Left lobe of liver (tissue), 2 donors: ENCODE measurements around the gene MCF2L2. TPM values are rescaled to one million over a fixed set of nuclear protein-coding genes. Genes with fewer than 3 reads are reported as not detected.
"Not testable (repeated sequence)": the region's sequence is repeated elsewhere in the genome, so short reads cannot be mapped to it uniquely, and the experiment has no call there.

Source experiments
- ATAC-seq: fragments of 200-7000 bp; cut with Tn5 transposase; one replicate; pipeline ENCODE4 v1.9.1; 2020; ENCODE audit warnings: mild to moderate bottlenecking, moderate library complexity
- DNase-seq: peaks from one replicate; pipeline ENCODE4 v3.0.0-alpha.2; 2020; ENCODE audit warnings: low spot score
- total RNA-seq: library from RNA; stranded (reverse); gene quantifications from one replicate; pipeline ENCODE4 v1.2.1, GENCODE V29; 2021
- donor health status: DM: no; HTN: no; CAD: no; lungs with moderate emphysema.
- donor health status: DM: no; HTN: yes; CAD: no.

Gene MCF2L2
- total RNA-seq, 1 donor from 2014 or later = 0.13 TPM

DNA sequence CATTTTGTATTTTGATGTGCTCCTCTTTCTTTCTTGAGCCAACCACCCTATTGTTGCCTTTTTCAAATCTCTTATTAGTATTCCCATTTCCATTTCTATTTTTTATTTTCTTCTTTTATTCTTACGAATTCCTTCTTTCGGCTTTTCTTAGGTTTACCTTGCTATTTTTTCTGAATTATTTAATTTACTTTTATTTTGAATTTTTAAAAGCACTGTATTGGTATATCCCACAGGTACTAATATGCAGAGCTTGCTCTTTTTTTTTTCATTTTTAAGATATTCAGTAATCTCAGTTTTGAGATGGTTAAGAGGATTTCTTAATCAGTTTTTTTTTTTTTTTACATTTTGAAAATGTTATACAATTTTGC, 18.4 kb upstream of the MCF2L2 start:
- DNase-seq (no peak), ATAC-seq (no peak)

DNA sequence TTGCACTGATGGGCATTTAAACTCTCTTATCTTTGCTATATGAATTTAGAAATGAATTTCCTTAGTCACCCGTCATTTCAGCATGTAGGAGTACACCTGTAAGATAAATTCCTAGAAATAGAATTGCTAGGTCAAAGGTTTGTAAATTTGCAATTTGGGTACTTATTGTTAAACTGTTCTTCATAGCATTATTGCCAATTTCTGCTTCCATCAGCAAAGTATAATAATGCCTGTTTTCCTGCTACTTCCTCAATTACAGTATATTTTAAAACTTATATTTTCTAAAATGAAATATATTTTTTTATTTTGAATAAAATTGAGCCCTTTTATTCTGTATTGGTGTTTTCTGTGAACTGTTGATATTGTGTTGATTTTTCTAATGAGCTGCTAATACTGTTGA, 16.3 kb upstream of the MCF2L2 start:
- DNase-seq (no peak), ATAC-seq (no peak)

DNA sequence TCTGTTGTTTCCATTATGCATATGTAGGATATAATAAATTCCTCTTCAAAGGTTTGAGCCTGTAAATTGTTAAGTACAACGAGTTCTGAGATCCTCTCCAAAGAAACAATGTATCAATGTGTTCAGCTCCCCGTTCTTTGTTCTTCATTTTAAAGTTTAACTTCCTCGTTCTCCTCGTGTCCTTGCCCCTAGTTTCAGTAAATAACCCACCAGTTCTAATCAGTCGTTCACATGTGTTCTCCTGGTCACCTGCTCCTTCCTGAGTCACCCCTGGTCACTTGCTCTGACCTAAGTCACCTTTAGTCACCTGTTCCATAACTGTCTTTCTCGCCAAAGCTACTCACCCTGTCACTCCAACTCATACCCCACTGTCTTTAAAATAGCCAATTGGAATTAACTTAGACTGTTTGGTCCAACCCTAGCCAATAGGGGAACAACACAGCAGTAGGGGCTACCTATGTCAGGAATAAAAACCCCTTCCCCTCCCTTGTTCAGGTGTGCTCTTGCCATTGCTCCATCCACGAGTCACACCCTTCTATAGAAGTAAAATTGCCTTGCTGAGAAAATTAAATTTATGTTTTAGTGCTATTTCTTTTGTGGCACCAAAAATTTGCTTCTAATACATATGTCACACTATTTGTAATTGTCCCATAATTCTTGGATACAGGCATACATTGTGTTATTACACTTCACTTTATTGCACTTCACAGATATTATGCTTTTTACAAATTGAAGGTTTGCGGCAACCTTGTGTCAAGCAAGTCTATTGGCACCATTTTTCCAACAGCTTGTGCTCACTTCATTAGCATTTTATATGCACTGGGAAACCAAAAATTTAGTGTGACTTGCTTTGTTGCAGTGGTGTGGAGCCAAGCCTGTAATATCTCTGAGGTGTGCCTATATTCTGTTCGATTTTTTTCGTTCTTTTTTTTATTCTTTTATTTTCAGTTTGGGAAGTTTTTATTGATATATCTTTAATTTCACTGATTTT, 15.3 kb upstream of the MCF2L2 start:
- ATAC-seq (no peak), DNase-seq (no peak)

DNA sequence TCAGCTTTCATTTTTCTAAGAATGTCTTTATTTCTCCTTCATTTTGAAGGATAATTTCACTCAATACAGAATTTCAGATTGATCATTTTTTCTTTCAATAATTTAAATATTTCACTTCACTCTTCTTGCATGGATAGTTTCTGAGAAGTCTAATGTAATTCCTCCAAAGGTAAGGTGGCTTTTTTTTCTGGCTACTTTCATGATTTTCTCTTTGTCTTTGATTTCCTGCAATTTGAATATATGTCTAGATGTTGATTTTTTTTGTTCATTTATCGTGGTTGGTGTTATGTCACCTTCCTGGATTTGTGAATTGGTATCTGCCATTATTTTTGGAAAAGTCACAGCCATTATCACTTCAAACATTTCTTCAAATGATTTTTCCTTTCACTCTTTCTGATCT, 14.6 kb upstream of the MCF2L2 start:
- no peak for ATAC-seq
- no peak for DNase-seq

DNA sequence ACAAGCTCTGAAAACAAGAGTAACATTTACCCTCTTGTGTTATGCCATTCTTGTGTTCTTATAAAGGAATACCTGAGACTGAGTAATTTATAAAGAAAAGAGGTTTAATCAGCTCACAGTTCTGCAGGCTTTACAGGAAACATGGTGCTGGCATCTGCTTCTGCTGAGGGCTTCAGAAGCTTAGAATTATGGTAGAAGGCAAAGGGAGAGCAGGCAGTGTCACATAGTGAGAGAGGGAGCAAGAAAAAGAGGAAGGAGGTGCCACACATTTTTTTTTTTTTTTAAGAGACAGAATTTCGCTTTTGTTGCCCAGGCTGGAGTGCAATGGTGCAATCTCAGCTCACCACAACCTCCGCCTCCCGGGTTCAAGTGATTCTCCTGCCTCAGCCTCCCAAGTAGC, 12.1 kb upstream of the MCF2L2 start:
- not testable (repeated sequence) for DNase-seq

DNA sequence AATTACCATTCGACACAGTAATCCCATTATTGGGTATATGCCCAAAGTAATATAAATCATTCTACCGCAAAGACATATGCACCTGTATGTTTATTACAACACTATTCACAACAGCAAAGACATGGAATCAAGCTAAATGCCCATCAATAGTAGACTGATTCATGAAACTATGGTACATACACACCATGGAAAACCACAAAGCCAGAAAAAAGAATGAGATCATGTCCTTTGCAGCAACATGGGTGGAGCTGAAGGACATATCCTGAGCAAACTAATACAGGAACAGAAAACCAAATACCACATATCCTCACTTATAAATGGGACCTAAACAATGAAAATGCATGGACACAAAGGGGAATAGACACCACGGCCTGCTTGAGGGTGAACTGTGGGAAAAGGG, 11.1 kb upstream of the MCF2L2 start:
- ATAC-seq (no peak), DNase-seq (no peak)

More for the DNA sequence above, 12.1 kb upstream of the MCF2L2 start:
- ATAC-seq = not testable (repeated sequence)

DNA sequence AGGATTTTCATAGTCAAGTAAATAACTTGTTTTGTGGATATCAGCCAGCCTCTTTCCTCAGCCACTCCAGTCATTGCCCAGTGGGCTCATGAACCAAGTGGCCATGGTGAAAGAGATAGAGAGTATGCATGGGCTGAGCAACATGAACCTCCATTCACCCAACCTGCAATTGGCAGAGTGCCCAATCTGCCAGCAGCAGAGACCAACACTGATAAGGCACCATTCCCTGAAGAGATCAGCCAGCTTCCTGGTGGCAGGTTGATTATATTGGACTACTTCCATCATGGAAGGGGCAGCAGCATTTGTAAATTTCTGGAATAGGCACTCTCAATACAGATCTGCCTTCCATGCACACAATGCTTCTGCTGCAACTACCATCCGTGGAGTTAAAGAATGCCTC, 10.3 kb upstream of the MCF2L2 start:
- DNase-seq (no peak), ATAC-seq (peak; percentile 63)

DNA sequence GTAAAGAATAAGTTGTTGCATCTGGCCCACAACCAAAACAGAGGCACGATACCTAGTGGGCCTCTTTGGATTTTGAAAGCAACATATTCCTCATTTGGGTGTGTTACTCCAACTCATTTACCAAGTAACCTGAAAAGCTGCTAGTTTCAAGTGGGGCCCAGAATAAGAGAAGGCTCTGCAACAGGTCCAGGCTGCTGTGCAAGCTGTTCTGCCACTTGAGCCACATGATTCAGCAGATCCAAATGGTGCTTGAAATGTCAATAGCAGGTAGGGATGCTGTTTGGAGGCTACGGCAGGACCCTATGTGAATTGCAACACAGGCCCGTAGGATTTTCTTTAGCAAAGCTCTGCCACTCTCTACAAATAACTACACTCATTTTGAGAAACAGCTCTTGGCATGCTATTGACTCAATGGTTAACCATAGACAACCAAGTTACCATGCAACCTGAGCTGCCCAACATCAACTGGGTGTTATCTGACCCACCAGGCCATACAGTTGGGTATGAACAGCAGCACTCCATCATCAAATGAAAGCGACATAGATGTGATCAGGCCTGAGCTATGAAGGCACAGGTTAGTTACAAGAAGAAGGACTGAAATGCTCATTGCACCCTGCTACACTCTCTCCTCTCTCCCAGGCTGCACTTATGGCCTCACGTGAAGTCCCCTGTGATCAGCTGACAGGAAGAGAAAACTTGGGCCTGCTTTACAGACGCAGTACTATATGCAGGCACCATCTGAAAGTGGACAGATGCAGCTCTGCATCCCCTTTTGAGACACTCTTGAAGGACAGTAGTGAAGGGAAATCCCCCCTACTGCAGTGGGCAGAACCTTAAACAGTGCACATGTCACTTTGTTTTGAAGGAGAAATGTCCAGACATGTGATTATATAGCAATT, 9.5 kb upstream of the MCF2L2 start:
- no peak for DNase-seq
- ATAC-seq = no peak

DNA sequence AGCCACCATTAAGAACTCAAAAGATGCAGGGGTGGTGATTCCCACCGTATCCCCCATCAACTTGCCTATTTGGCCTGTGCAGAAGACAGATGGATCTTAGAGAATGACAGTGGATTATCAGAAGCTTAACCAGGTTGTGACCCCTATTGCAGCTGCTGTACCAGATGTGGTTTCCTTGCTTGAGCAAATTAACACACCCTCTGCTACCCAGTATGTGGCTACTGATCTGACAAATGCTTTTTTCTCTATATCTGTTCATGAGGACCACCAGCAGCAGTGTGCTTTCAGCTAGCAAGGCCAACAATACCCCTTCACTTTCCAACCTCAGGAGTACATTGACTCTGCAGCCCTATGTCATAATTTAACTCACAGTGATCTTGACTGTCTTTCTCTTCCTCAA, 8.6 kb upstream of the MCF2L2 start:
- ATAC-seq = no peak

DNA sequence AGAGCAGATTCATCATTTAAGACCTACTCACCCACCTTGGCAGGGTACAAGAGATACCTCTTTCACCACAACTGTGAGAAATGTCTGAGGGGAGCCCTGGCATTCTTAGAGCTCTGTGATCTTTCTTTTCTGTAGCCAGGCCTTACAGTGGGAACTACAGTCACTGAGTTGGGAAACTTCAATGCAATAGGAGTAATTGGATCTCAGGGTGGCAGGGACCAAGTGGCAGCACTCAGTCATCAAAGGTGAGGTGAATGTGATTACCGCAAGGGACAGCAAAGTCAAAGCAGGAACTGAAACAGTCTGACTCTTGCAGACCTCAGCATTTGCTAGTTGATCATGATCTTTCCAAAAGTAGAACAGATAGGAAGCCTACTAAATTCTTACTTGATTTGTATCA, 7.2 kb upstream of the MCF2L2 start:
- no peak for ATAC-seq
- DNase-seq = no peak

More for the DNA sequence above, 8.6 kb upstream of the MCF2L2 start:
- DNase-seq = no peak

DNA sequence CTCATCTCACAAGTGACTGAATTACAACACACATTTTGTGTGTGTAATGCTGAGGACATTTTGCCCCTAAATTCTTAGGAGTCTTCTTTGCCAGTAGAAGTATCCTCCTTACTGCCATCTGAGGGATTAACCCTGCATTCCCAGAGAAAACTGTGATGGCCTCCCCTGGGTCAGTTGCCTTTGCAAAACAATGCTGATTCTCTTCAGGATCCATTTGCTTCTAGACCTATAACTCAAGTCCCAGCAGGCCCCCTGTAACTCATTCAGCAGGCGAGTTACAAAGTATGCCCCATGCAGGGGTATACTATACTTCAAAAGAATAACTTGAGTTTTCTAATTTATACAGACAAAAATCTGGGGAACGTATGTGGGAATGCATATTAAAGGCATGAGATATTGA, 6.6 kb upstream of the MCF2L2 start:
- ATAC-seq (no peak), DNase-seq (no peak)

DNA sequence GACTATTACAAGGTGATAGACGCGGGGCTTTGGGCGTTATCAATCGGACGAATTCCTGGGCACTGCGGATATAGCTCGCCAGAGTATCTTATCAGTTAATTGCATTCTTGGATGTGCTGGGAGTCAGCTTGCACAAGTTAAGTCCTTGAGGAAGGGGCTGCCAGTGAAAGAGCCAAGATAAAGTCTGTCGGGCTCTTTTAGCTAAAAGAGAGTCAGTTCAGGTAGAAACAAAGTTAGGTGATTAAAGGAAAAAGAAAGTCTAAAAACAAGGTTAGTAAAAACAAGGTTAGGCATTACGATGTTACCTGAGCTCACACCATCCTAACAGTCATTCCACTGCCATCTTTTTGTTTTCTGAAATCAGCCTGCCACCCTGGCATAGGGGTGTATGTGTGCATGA, 6.1 kb upstream of the MCF2L2 start:
- no peak for DNase-seq
- ATAC-seq = no peak

DNA sequence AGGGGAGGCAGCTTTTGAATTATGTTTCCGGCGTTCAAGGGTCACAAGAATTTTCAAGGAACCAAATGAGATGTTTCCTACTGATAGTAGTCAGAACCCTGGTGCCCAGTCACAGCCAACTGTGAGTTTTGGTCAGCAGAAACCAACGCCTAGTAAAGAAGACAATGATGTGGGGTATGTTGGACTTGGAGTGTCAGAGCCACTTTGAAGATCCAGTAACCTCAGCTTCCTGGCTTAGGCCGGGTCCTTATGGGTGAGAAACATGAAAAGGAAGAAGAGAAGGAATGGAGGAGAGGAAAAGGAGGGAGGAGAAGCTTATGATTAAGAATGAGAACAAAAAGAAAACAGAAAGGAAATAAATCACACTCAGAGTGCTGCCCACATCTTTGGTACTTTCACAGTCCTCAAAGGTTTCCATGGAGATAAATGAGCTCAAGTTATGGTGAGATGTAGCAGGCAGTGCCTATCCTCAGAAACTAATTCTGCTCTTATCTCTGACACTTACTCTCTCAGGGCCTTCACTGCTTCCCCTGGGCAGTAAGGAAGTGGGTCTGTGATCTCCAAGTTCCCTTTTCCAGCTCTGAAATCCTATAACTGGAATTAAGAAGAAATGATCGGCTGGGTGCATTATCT, 2.0 kb upstream of the MCF2L2 start:
- no peak for ATAC-seq
- no peak for DNase-seq

DNA sequence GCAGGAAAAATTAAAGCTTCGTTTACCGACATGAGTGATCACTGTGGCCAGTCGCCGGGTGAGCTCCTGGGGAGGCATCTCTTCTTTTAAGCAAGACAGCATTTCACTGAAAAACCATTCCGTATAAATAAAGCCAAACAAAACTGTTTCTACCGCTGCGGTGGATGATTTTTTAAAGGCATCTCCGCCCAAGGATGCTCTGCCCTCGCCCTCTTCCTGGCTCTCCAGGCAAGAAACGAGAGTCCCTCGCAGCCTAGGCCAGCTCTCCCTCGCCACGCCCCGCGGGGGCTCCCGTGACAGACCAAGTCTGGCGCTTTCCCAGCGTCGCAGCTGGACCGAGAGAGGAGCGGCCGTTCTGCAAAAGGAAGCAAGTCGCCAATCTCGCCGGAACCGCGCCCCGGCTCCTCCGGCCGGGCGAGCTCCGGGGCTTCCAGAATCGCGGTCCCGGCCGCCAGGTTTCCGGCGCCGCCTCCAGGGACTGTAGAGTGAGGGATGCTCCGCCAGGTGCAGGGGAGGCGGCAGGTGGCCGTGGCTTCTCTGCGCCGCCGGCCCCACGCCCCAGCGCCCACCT, 458 bp downstream of the MCF2L2 start:
- ATAC-seq (peak; percentile 58), DNase-seq (no peak)

DNA sequence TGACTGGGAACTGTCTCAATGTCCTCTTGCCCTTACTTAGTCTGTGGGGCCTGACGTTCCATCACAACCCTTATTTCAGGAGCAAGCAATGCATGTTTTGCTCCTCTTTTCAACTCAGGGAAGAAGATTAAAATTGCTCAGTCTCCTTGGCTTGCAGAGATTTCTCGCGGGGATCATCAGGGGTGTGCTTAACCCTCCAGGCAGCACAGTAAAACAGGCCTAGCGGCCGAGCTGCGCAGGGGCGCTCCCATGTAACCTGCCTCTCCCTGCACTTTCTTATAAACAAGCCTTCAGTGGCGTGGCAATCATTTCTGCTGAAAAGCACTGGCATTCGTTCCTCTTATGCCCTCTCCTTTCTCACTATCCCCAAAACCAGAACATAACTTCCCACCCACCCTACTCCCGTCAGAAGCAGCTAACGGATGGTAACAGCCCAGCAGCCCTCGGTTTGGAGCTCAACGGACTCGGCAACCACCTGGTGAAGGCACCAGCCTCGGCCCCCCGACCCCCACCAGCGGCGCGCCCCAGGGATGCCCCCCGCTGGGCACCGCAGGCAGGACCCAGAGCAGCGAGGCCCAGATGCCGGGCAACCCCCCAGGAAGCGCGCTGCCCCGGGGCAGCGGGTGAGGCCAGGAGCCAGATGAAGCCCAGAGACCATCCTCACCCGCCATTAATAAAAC, 1.1 kb downstream of the MCF2L2 start:
- no peak for ATAC-seq
- DNase-seq = no peak

DNA sequence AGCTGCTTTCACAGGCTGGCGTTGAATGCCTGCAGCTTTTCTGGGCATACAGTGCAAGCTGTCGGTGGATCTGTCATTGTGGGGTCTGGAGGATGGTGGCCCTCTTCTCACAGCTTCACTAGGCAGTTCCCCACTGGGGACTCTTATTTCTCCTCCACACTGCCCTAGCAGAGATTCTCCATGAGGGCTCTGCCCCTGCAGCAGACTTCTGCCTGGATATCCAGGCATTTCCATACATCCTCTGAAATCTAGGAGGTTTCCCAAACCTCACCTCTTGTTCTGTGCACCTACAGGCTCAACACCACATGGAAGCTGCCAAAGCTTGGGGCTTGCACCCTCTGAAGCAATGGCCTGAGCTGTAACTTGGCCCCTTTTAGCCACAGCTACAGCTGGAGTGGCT, 9.6 kb downstream of the MCF2L2 start:
- not testable (repeated sequence) for ATAC-seq

DNA sequence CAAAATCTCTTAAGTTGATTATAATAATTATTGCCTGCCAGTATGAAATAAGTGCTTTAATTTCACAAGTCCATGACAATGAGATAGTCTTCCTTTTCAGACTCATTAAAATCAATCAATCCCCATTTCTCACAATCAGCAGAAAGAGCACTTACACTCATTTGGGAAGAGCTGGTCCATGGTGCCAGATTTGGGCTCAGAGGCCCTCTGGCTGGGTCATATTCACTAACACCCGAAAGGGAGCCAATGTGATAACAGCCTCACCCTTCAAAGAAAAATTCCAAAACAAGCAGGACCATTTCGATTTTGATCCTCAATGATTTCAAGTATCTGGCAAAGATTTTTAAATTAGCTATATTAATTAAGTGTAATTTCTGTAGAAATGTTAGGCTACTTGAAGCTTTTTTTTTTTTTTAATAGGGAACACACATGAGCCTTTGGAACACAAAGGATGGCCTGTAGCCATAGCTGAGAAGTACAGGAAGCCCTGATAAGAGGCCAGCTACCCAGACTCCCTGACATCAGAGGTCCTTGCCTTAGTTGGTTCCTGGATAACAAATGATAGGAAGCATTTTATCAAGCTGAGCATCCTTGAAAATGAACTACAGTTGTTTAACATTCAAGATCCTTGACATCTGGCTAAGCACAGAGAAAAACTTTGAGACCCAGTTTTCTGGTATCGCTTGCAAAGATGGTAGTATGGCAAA, 17.1 kb downstream of the MCF2L2 start:
- DNase-seq (no peak), ATAC-seq (peak; percentile 53)

More for the DNA sequence above, 9.6 kb downstream of the MCF2L2 start:
- DNase-seq = not testable (repeated sequence)

DNA sequence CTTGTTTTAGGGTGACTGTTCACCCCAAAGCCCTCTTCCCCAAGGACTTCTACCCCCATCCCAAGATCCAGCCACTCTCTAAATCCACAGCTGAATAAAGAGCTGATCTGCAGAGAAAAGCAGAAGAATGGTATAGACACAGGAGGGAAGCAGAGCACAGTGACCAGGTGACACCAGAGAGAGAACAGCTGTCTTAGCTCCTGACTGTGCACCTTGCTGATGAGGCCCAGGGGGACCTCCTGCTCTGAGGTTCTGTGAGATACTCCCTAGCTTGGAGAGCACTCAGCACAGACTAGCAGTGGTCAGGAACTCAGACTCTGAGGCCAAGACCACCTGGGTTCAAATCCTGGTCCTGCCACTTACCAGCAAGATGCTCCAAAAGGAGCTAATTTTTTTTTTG, 17.7 kb downstream of the MCF2L2 start:
- ATAC-seq = no peak
- DNase-seq = no peak

DNA sequence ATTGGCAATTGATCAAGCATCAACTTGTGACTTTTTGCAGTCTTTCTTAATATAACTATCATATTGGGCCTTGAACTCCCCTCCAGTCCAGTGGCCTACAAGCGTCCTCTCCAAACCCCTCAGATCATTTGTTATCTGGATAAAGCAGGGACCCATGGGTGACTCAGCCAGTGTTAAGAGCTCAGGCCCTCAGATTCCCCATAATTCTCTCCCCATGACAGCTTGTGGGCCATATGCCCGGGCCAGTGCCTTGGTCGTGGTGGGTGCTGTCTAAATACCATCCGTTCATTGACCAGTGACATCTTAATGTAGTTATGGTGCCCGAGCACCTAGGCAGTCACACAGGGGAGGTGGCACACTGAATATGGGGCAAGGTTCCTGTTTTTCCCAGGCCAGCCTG, 18.1 kb downstream of the MCF2L2 start:
- ATAC-seq (no peak), DNase-seq (no peak)

DNA sequence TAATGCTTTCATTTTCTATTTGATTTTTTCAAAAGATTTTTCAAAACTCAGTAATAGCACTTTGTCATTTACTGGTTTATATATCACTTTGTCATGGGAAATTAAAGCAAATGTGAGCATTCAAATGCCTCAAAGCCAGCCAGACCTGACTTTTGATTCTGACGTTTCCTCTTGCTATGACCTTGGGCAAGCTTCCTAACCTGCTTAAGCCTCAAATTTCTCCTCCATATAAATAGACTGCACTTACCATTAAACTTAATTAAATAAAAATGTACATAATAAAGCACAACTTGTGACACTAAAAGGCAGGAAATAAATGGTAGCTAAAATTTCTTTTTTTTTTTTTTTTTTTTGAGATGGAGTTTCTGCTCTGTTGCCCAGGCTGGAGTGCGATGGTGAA, 19.2 kb downstream of the MCF2L2 start:
- ATAC-seq (no peak), DNase-seq (no peak)
